ENCODE data around the gene FBXL12.
"Not testable (repeated sequence)": the region's sequence is repeated elsewhere in the genome, so short reads cannot be mapped to it uniquely, and the experiment has no call there.

Gene FBXL12

GRCh38 chr19:9838324-9838723 lies 19.4 kb upstream of the FBXL12 start:
- DNase-seq (ENCODE audit: low spot score), result no peak

- DNase-seq (ENCODE audit: low spot score), result no peak
Observed at GRCh38 chr19:9836021-9836420, 17.1 kb upstream of the FBXL12 start.

- DNase-seq (ENCODE audit: low spot score), result no peak
Observed at GRCh38 chr19:9835507-9835949, 16.6 kb upstream of the FBXL12 start.

- peak; percentile 99 for DNase-seq (ENCODE audit: low spot score)
Observed at GRCh38 chr19:9834726-9835506, 16.0 kb upstream of the FBXL12 start, which contains the start of gene PIN1. PIN1 (plus strand) TSS chr19:9835318; CDS start chr19:9835345, 27 bp downstream.

- no peak for DNase-seq (ENCODE audit: low spot score)
Observed at GRCh38 chr19:9834307-9834725, 15.4 kb upstream of the FBXL12 start.

GRCh38 chr19:9828551-9829063 lies 9.7 kb upstream of the FBXL12 start:
- no peak for DNase-seq (ENCODE audit: low spot score)

- peak; percentile 92 for DNase-seq (ENCODE audit: low spot score)
Observed at GRCh38 chr19:9827289-9828238, 8.7 kb upstream of the FBXL12 start, which contains the start of gene UBL5. UBL5 (plus strand) TSS chr19:9827918; CDS start chr19:9828338, 420 bp downstream.

- DNase-seq (ENCODE audit: low spot score), result no peak
Observed at GRCh38 chr19:9823816-9824215, 4.9 kb upstream of the FBXL12 start.

GRCh38 chr19:9820034-9820433 lies 1.2 kb upstream of the FBXL12 start:
- DNase-seq (ENCODE audit: low spot score), result not testable (repeated sequence)

GRCh38 chr19:9819596-9819909 lies 674 bp upstream of the FBXL12 start:
- peak; percentile 97 for DNase-seq (ENCODE audit: low spot score)

- DNase-seq (ENCODE audit: low spot score), result no peak
Observed at GRCh38 chr19:9818175-9818733, 625 bp downstream of the FBXL12 start.

GRCh38 chr19:9811139-9811538 lies 7.7 kb downstream of the FBXL12 start:
- DNase-seq (ENCODE audit: low spot score), result no peak

- DNase-seq (ENCODE audit: low spot score), result no peak
Observed at GRCh38 chr19:9808855-9809824, 9.7 kb downstream of the FBXL12 start.

- DNase-seq (ENCODE audit: low spot score), result no peak
Observed at GRCh38 chr19:9806803-9807202, 12.1 kb downstream of the FBXL12 start.

- no peak for DNase-seq (ENCODE audit: low spot score)
Observed at GRCh38 chr19:9801976-9802375, 16.9 kb downstream of the FBXL12 start.

- no peak for DNase-seq (ENCODE audit: low spot score)
Observed at GRCh38 chr19:9799162-9799561, 19.7 kb downstream of the FBXL12 start.

- no peak for DNase-seq (ENCODE audit: low spot score)
Observed at GRCh38 chr19:9797871-9798270, 21.0 kb downstream of the FBXL12 start.

- DNase-seq (ENCODE audit: low spot score), result peak; percentile 73
Observed at GRCh38 chr19:9796113-9796773, 22.6 kb downstream of the FBXL12 start.

GRCh38 chr19:9793071-9793591 lies 25.7 kb downstream of the FBXL12 start:
- no peak for DNase-seq (ENCODE audit: low spot score)

Measured in COLO829 (cell line).